HG03196 (cell line): ENCODE data around the gene TENM3.

ENCODE experiments used
- ATAC-seq: cut with Tn5 transposase; IDR thresholded peaks from one replicate; pipeline ENCODE4 v1.9.1; 2021; ENCODE audit not compliant: unreplicated experiment

The TENM3 gene

DNA sequence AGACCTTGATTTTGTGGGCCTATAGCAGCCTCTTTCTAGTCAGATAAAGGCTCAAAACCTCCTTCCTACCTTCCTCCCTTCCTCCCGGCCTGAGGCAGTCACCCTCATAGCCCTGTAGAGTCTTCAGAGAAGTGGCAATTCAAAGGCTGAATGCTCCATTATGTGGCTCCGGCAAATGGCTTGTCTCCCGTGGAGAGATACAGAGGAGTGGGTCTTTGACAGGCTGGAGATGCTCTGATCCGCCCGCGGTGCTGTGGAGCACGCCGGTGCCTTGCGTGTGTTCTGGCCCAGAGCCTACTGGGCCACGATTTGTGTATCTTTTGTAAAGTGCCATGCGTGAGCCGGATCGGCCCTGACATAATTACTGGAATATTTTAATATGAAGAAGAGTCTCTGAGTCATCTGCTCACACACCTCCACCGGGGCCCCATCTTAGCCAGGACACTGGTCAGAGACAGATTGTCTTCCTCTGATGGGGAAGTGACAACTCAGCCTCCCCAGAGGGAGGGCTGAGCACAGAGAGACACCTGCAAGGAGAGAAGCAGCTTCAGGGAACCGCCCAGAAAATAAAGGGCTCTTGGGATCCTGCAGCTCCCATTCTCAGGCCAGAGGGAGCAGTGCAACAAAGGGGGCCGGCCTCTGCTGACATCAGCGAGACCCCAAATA lies 585.3 kb downstream of the TENM3 start:
- no peak for ATAC-seq

DNA sequence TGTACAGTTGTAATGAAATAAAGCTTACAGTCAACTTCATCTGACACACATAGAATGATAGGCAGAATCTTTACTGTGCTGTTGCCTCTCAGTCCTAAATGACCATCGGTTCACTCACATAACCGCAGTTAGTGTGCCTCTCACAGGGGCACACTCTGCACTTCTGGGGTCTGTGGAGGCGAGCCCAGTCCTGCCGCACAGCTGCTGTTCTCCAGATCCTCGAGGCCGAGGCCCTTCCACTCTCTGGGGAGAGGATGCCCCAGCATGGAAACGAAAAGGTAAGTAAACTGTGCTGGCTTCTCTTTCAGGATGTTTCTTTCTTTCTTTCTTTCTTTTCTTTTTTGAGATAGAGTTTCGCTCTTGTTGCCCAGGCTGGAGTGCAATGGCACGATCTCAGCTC lies 586.0 kb downstream of the TENM3 start:
- no peak for ATAC-seq

DNA sequence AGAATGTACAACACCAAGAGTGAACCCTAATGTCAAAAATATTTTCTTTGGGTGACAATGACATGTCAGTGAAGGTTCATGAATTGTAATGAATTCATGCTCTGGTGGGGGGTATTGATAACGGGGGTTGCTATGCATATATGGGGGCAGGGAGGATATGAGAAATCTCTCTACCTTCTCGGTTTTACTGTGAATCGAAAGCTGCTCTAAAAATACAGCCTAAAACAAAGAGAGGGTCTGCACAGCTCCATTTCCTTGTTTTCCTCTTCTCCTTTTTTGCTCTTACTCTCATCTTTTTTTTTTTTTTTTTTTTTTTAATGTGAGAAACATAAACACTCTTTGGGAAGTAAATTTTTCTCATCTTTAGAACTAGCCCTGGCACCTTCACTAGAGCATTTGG lies 588.2 kb downstream of the TENM3 start:
- ATAC-seq, result no peak

DNA sequence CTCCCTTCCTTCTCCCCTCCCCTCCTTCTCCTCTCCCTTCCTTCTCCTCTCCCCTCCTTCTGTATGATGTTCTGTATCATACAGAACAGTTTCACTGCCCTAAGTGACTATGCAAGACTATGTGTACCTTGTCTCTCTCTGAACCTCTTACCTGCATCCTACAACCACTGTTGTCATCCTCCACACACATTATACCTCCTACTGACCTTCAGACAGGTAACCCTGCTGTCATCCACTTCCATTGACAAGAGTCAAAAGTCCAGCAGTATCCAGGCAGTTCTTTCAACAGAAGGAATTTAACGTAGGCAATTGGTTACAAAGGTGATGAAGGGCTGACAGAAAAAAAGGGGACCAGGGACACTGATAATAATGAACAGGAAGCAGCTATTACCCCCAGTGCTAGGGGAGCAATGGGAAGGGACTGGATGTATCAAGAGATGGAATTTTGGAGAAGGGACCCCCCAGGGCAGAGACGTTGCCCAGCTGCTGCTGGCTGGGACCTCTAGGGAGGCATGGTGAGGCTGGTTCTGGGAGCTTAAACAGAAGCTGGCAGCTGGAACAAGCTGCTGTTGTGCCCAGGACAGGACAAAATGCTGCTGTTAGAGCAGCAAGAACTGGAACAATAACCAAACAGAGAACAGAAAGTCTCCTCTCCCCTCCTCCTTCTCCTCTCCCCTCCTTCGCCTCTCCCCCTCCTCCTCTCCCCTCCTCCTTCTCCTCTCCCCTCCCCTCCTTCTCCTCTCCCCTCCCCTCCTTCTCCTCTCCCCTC lies 589.3 kb downstream of the TENM3 start:
- ATAC-seq, result no peak

DNA sequence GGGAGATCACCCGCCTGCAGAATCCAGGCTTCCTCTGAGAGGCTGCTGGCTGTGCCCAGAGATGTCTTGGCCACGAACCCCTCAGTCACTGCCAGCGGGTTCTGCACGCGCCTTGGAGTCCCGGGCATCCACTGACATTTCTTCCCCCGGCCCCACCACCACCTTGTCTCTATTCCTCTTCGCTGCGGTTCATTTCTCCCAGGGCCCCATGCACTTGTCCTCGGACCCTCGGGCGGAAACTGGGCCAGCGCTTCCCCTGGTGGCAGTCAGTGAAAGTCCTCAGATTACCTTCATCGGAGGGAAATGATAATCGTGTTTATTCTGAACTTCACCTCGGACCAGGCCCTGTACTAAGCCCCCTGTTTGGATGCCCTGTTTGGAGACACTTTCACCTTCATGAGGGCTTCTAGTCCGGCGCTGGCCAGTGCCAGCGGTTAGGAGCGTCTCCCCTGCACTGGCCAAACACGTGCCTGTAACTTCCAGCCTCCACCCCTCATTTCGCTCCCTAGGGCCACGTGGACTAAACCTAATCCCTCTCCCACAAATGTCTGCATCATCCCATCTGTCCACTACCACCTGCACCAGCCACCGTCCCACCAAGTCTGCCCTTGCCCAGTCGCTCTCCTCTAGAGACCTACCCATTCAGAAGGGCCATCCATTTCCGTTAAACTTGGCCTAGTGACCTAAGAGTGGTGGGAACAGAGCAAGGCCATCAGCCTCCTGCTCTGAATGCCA lies 592.0 kb downstream of the TENM3 start:
- ATAC-seq, result no peak

GRCh38 chr4:182837831-182838230 lies 594.6 kb downstream of the TENM3 start:
- ATAC-seq, result no peak

DNA sequence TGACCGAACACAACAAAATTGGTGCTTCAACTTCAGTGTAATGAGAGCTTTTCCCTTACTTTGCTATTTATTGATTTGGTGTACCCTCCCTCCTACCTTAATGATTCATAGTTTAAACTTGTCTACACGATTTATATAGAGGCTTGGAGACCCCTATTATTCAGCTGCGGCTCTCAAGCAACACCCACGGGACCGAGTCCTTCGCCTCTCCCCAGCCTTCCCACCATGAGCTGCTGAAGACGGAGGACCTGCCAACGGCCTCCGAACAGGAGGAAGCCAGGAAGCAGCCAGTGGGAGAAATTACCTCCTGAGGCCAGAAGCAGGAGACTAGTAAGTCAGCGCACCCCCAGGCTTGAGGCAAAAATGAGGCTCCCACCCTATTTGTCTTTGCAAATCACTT lies 595.3 kb downstream of the TENM3 start:
- ATAC-seq, result no peak

DNA sequence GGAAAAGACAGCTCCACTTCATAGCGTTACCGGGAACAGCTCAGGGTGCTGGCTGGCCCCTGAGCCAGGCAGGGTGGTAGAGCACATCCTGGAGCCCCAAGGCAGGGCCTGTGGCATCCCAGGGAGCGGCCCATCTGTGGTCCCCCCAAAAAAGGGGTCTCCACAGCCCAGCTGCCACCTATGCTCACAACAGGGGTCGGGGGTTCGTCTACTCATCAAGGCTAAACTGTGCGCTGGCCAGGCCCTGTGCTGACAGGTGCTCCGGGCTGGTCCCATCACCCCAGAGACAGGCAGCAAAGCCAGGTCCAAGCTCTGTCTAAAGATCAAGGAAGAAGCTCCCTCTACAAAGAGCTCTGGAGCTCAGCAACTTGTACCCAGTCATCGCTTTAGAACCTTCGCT lies 596.1 kb downstream of the TENM3 start:
- ATAC-seq, result no peak

GRCh38 chr4:182840108-182840507 lies 596.9 kb downstream of the TENM3 start:
- ATAC-seq, result no peak

DNA sequence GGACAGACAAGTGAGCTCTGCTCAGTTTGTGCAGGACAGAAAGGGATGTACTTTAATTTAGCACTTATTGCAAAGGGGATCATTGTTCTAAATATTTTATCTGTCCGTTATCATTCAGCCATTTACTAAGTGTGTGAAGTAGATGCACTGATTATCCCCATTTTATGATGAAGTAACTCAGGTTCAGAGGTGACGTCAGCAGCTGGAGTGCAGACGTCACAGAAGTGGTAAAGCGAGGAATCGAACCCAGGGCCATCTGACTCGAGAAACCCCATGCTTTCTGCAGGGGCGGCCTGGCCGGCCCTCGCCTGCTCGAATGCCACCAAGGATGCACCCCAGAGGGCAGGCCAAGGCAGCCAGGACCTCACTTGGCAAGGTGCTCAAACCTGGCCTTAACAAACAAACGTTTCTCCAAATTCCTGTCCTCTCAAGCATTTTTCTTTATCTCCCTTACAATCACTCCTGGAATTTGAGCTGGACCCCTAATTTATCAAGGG lies 599.0 kb downstream of the TENM3 start:
- no peak for ATAC-seq

- ATAC-seq, result no peak
Observed at GRCh38 chr4:182842759-182843390, 599.7 kb downstream of the TENM3 start.

GRCh38 chr4:182843808-182844325 lies 600.7 kb downstream of the TENM3 start:
- ATAC-seq, result no peak

DNA sequence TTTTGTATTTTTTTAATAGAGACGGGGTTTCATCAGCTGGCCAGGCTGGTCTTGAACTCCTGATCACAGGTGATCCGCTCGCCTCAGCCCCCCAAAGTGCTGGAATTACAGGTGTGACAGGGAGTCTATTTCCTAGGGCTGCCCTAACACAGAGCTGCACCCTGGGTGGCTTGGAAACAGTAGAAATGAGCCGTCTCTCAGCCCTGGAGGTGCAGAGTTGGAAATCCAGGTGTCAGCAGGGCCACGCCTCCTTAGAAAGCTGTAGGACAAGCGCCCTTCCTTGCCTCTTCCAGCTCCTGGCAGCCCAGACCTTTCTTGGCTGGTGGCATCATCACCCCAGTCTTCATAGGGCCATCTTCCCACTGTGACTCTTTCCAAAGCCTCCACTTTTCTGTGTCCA lies 602.4 kb downstream of the TENM3 start:
- no peak for ATAC-seq

GRCh38 chr4:182846036-182846435 lies 602.8 kb downstream of the TENM3 start:
- ATAC-seq, result no peak

- no peak for ATAC-seq
Observed at GRCh38 chr4:182847576-182848450, 604.6 kb downstream of the TENM3 start.

- no peak for ATAC-seq
Observed at GRCh38 chr4:182848685-182849084, 605.5 kb downstream of the TENM3 start.
